Heart left ventricle (tissue), 13 donors: ENCODE measurements around the gene PCDHB8.
"Not testable (repeated sequence)": the region's sequence is repeated elsewhere in the genome, so short reads cannot be mapped to it uniquely, and the experiment has no call there.

ENCODE experiments used
- CTCF ChIP-seq, 12 donors: fragments of 200-600 bp; sonication (generic) in 4 of 12; IDR thresholded peaks; one replicate each; pipeline versions ENCODE4 v1.5.0 to v1.8.0; 2018 to 2022; ENCODE audit warnings: antibody characterized with exemption in 12 of 12, mild to moderate bottlenecking in 5 of 12
- POLR2A ChIP-seq, 2 donors: fragments of 450-650 bp; IDR thresholded peaks; one replicate each; pipeline ENCODE4 v1.6.1; 2017; ENCODE audit warnings: antibody characterized with exemption in 2 of 2, mild to moderate bottlenecking in 2 of 2, moderate library complexity in 2 of 2
- donor health status: ischemic (EF 13 %, LVEDD 7.1; RV severe dilation, severe dysfunction).
- donor health status: DM: no; HTN: yes; CAD: no.
- donor health status: DM: no; HTN: no; CAD: no.
- donor health status: ischemic (EF 25% LVEDD 6.9; RV normal size, moderate dysfunction).
- donor health status: ischemic (EF 25% LVEDD 5.7; RV mildly dilated, moderate dysfunction).
- donor health status: ischemic (EF 35%, LVEDD 5.7; RV mildly dilated, moderate dysfunction).
- donor health status: nonischemic (EF 11% LVEDD 7.7; RV severe dilation, severe dysfunction).
- donor health status: DM: yes; HTN: yes; CAD: no.
- donor health status: PGD.
- donor health status: ischemic (EF 29% LVEDD 5.4; RV normal size, mild dysfunction).
- donor health status: nonischemic (EF 23%, LVEDD 6.1; RV moderate dilation, normal function).

GRCh38 chr5:141137346-141137745 is 40.2 kb upstream of the PCDHB8 start:
- not testable (repeated sequence) for TF ChIP-seq CTCF, POLR2A (IDR thresholded peaks at IDR 0.05)
